NT2/D1 (cell line): ENCODE measurements around the gene COL23A1.

Experiments used
- SUZ12 ChIP-seq: IDR thresholded peaks from 2 replicates; pipeline ENCODE4 v1.6.1; 2011; ENCODE audit not compliant: insufficient read length, insufficient read depth; ENCODE audit errors: extremely low read depth
- YY1 ChIP-seq: IDR thresholded peaks from 2 replicates; pipeline ENCODE4 v1.6.1; 2011; ENCODE audit not compliant: insufficient read length, insufficient read depth

- TF ChIP-seq YY1 = no peak
- no peak for TF ChIP-seq SUZ12
Measured at GRCh38 chr5:178476531-178476930, 113.7 kb downstream of the COL23A1 start.
